ENCODE results near the gene ITGA7. TPM values are rescaled to one million over a fixed set of nuclear protein-coding genes. Genes with fewer than 3 reads are reported as not detected.

ITGA7 gene
- total RNA-seq, 1 donor from 2014 or later, result 4.0 TPM

GRCh38 chr12:55733021-55733555, 25.4 kb upstream of the ITGA7 start:
- Mint-ChIP-seq H3K36me3 (ENCODE audit: low read depth, unreplicated experiment) (no peaks in the 10 kb centered on the region), H3K9me3 (ENCODE audit: unreplicated experiment) (no peaks in the 10 kb centered on the region), H3K4me3 (ENCODE audit: unreplicated experiment) (no peak overlapping the region), H3K27ac (ENCODE audit: unreplicated experiment) (no peak overlapping the region), H3K27me3 (ENCODE audit: unreplicated experiment) (peaks cover 11% of the 10 kb centered on the region), H3K4me1 (ENCODE audit: unreplicated experiment) (peaks cover 25% of the 10 kb centered on the region)
- no peak for TF ChIP-seq CTCF (IDR thresholded peaks at IDR 0.05; ENCODE audit: unreplicated experiment)
- no peak for DNase-seq (ENCODE audit: low spot score)

GRCh38 chr12:55732288-55732687, 24.6 kb upstream of the ITGA7 start:
- Mint-ChIP-seq H3K4me3 (ENCODE audit: unreplicated experiment) (no peak overlapping the region), H3K27ac (ENCODE audit: unreplicated experiment) (peak overlapping the region; percentile 43)
- no peak for DNase-seq (ENCODE audit: low spot score)

GRCh38 chr12:55729819-55730818, 22.4 kb upstream of the ITGA7 start:
- peaks cover 23% of the 10 kb centered on the region for H3K36me3 Mint-ChIP-seq (ENCODE audit: low read depth, unreplicated experiment)
- H3K27me3 Mint-ChIP-seq (ENCODE audit: unreplicated experiment), result peaks cover 26% of the 10 kb centered on the region
- peak overlapping the region; percentile 95 for H3K27ac Mint-ChIP-seq (ENCODE audit: unreplicated experiment)
- H3K4me3 Mint-ChIP-seq (ENCODE audit: unreplicated experiment), result peak overlapping the region; percentile 89
- DNase-seq (ENCODE audit: low spot score), result peak; percentile 58
- peaks cover 34% of the 10 kb centered on the region for H3K4me1 Mint-ChIP-seq (ENCODE audit: unreplicated experiment)
- no peaks in the 10 kb centered on the region for H3K9me3 Mint-ChIP-seq (ENCODE audit: unreplicated experiment)
- no peak for TF ChIP-seq CTCF (IDR thresholded peaks at IDR 0.05; ENCODE audit: unreplicated experiment)

More at GRCh38 chr12:55732288-55732687, 24.6 kb upstream of the ITGA7 start:
- H3K4me1 Mint-ChIP-seq (ENCODE audit: unreplicated experiment), result peaks cover 22% of the 10 kb centered on the region
- no peak for TF ChIP-seq CTCF (IDR thresholded peaks at IDR 0.05; ENCODE audit: unreplicated experiment)
- peaks cover 4% of the 10 kb centered on the region for H3K36me3 Mint-ChIP-seq (ENCODE audit: low read depth, unreplicated experiment)
- no peaks in the 10 kb centered on the region for H3K9me3 Mint-ChIP-seq (ENCODE audit: unreplicated experiment)
- peaks cover 14% of the 10 kb centered on the region for H3K27me3 Mint-ChIP-seq (ENCODE audit: unreplicated experiment)

DNA sequence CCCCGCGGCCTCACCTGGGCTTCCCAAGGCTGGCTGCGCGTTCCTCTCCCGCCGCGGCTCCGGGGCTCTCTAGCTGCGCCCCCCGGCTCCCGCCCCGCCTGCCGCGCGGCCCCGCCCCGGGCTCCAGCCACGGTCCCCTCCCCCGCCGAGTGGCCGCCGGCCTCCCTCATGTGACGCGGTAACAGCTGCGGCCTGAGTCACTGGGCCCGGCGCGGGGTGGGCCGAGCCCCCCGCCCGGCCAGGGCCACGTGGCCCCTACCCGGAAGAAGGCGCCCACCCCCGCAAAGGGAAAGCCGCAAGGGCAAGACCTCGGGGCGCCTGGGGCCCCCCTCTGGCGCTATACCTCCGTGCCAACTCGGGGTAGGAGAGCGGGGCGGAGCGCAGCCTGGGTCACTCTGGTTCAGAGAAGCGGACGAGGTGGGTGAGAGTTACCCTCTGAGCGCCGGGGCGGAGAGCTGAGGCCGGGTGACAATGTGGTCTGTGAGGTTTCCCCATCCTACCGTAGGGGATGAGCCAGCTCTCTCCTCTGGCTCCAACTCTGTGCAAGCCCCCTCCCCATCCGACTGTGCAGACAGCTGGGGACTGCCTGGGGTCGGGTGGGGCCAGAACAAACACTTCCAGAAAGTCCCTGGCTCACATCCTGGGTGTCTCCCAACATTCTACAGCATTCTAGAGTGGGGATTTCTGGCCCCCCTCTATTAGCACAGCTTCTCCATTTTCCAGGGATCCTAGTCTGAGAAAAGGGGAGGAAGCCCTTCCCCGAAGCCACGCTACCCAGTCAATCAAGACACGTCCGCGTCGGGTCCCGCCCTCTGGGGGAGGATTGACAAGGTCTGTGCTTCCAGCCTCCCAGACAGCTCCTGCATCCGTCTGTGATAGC, 21.5 kb upstream of the ITGA7 start, which contains the start of gene CD63:
TSS of gene CD63 (minus strand) at position 71 of the 880 bp plus-strand sequence. CDS start 668 bp downstream, outside the sequence.
- Mint-ChIP-seq H3K4me1 (ENCODE audit: unreplicated experiment) (peaks cover 41% of the 10 kb centered on the region), H3K36me3 (ENCODE audit: low read depth, unreplicated experiment) (peaks cover 32% of the 10 kb centered on the region), H3K27ac (ENCODE audit: unreplicated experiment) (peak within 1 kb of the TSS; percentile 95), H3K27me3 (ENCODE audit: unreplicated experiment) (peaks cover 26% of the 10 kb centered on the region), H3K9me3 (ENCODE audit: unreplicated experiment) (no peaks in the 10 kb centered on the region), H3K4me3 (ENCODE audit: unreplicated experiment) (peak within 1 kb of the TSS; percentile 94)
- DNase-seq (ENCODE audit: low spot score), result peak; percentile 79
- TF ChIP-seq CTCF (IDR thresholded peaks at IDR 0.05; ENCODE audit: unreplicated experiment), result no peak

All from endothelial cell (in vitro differentiated cells).